Measurements from ENCODE around the gene EFNB1.

DNA sequence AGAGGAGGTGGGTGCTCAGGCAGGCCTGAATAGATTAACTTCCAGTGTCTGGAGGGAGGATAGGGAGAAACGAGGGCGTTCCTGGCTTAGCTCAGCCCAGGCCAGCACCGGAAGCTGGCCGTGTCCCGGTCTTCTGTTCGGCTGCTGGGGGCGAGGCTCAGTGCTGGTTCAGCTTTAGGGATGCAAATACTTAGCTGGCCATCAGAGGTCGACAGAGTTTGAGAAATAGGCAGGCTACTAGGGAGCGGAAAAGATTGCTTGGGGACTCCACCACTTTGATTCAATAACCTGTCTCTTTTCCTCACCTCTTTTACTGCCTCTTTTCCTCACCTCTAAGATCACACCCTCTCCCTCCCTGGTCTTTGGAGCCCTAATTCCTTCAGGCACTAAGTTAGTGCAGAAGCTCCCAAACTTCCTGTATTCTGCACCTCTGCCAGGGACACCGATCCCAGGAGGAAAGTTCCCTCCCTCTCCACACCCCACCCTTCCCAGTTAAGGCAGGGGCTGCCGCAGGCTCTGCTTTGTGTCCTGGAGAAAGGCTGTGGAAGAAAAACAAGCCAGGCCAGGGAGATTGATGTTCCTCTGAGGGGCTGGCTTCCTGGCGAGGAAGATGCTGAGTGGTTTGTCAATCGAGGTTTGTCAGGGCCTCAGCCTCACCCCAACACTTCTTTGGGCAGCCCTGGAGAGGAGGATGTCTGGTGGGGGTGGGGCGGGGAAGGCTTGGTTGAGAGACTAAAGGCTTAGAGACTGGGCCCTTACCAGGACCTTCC lies 6.0 kb upstream of the EFNB1 start:
- TF ChIP-seq, protein P1, sequence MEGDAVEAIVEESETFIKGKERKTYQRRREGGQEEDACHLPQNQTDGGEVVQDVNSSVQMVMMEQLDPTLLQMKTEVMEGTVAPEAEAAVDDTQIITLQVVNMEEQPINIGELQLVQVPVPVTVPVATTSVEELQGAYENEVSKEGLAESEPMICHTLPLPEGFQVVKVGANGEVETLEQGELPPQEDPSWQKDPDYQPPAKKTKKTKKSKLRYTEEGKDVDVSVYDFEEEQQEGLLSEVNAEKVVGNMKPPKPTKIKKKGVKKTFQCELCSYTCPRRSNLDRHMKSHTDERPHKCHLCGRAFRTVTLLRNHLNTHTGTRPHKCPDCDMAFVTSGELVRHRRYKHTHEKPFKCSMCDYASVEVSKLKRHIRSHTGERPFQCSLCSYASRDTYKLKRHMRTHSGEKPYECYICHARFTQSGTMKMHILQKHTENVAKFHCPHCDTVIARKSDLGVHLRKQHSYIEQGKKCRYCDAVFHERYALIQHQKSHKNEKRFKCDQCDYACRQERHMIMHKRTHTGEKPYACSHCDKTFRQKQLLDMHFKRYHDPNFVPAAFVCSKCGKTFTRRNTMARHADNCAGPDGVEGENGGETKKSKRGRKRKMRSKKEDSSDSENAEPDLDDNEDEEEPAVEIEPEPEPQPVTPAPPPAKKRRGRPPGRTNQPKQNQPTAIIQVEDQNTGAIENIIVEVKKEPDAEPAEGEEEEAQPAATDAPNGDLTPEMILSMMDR (IDR thresholded peaks at IDR 0.05): peak; percentile 49 to 56 (median 52)
- no peak for TF ChIP-seq POLR2AphosphoS5 (IDR thresholded peaks at IDR 0.05)
- no peak for TF ChIP-seq EP300 (IDR thresholded peaks at IDR 0.05; ENCODE audit: low read depth)
